ENCODE measurements around the gene ADGRB2. TPM values are rescaled to one million over a fixed set of nuclear protein-coding genes. Genes with fewer than 3 reads are reported as not detected.

ADGRB2 gene
- total RNA-seq, 4 donors from 2014 or later = 2.4 to 14.3 (median 9.8) TPM

DNA sequence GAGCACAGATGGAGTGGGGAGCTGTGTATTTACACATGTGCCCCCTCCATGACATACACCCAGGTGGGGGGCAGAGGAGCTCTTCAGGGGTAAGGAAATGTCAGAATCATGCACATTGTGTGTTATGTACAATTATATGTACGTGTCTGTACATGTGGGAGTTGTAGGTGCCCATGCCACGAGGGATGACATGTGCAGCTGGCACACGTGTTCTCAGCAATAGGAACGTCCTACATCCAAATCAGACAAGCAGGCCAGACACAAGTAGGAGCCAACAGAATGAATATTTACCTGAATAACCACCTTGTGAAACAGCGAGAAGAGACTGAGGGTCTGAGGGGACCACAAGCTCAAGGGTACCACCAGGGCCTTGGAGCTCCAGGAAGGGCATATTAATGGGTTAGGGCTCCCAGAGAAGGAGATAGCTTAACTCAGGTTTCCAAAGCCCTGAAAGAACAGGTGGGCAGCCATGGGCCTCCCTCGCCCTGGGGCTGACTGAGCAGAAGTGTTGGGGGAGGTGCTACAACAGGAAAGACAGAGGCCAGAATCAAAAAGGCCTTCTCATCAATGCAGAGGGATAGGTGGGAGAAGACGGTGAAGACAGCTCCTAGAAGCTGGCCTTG is 63.6 kb downstream of the ADGRB2 start:
- Histone ChIP-seq H3K4me3 (replicated peaks in 1 of 3) (no peak overlapping the region), H3K27me3 (no peaks in the 10 kb centered on the region), H3K36me3 (no peaks in the 10 kb centered on the region), H3K4me1 (peaks cover 18 to 58% of the 10 kb centered on the region in 2 donors), H3K9me3 (no peaks in the 10 kb centered on the region), H3K27ac (peak overlapping the region in 2 of 3 donors; percentile 34 to 64)
- no peak for DNase-seq
- no peak for TF ChIP-seq POLR2A (IDR thresholded peaks at IDR 0.05)
- TF ChIP-seq, protein P1, sequence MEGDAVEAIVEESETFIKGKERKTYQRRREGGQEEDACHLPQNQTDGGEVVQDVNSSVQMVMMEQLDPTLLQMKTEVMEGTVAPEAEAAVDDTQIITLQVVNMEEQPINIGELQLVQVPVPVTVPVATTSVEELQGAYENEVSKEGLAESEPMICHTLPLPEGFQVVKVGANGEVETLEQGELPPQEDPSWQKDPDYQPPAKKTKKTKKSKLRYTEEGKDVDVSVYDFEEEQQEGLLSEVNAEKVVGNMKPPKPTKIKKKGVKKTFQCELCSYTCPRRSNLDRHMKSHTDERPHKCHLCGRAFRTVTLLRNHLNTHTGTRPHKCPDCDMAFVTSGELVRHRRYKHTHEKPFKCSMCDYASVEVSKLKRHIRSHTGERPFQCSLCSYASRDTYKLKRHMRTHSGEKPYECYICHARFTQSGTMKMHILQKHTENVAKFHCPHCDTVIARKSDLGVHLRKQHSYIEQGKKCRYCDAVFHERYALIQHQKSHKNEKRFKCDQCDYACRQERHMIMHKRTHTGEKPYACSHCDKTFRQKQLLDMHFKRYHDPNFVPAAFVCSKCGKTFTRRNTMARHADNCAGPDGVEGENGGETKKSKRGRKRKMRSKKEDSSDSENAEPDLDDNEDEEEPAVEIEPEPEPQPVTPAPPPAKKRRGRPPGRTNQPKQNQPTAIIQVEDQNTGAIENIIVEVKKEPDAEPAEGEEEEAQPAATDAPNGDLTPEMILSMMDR (IDR thresholded peaks at IDR 0.05) = no peak
- 82 to 83% methylated on average over 7 of the region's 7 CpGs for WGBS, 2 donors
- intact Hi-C loops (cut with DNase I) = no loop called here

DNA sequence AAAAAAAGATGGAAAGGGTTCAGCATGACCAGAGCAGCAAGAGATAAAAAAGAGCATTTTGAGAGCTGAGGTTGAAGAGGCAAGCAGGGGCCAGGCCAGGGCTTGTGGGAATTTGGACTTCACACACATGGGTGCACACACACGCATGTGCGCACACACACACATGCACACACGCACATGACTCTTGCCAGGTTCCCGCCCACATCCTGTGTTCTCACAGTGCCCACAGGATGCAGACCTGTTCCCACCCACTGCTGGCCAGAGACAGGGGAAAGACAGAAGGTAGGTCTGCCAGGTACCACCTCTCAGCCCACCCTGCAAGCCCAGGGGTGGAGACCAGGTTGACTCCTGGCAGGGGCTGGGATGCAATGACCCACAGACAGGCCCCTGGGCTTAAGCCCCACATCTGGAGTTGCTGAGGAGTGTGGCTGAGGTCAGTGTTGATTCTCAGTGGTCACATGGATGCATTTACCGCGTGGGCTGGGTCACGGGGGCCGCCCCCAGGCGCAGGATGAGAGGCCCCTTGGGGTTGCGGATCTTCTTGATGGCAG is 64.7 kb downstream of the ADGRB2 start:
- TF ChIP-seq, protein P1 (IDR thresholded peaks at IDR 0.05) = no peak
- TF ChIP-seq POLR2A (IDR thresholded peaks at IDR 0.05) = no peak
- H3K36me3 ChIP-seq = no peaks in the 10 kb centered on the region
- no peaks in the 10 kb centered on the region for H3K9me3 ChIP-seq
- no peak for DNase-seq
- no peak overlapping the region for H3K27ac ChIP-seq
- no peak overlapping the region for H3K4me3 ChIP-seq (replicated peaks in 1 of 3)
- intact Hi-C loops (cut with DNase I) = no loop called here
- H3K27me3 ChIP-seq = no peaks in the 10 kb centered on the region
- H3K4me1 ChIP-seq = peaks cover 18 to 49% of the 10 kb centered on the region in 2 donors
- WGBS, 2 donors = 78 to 84% methylated on average over 7 to 10 of the region's 10 CpGs

DNA sequence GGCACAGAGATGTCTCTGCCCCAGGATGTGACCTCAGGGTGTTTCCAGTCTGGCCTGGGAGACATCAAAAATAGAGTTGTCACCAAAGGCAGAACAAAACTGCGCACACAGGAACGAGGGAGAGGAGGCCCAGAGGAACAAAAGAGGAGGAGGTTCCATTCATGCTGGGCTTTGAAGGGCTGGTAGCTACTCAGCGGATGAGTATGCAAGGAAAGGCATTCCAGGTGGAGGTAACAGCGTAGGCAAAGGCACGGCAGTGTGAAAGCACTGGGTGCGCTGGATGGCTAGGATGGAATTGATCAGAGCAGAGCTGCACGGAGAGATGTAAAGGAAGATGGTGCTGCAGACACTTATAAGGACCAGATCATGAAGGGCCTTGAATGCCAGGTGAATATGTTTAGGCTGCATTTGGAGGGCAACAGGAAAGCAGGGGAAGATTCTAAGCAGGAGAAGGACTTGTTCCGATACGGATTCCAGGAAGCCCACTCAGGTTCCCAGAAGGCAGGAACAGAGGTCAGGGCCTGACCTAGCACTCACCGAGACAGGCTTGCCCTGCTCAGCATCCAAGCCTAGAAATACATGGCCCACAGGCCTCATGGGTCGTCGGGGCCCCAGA is 66.7 kb downstream of the ADGRB2 start:
- intact Hi-C loops (cut with DNase I) = no loop called here

DNA sequence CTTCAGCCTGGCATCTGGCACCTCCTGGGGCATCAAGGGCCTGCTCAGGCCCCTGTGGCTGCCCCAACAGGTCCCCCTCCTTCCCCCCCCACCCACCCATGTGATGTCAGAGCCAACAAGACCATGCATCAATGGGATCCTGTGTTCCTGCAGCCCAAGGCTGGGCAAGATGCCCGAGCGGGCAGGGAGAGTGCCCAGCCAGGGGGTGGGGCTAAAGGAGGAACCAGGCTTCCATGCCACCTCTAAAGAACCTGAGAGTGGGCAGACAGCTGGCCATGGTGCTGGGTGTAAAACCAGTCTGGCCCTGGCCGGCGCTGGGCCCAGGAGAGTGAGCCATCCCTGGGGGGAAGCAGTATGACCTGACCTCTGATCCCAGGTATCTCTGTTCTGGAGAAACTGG is 67.9 kb downstream of the ADGRB2 start:
- 42 to 70% methylated on average over 2 to 4 of the region's 4 CpGs for WGBS, 2 donors
- intact Hi-C loops (cut with DNase I) = no loop called here
- H3K9me3 ChIP-seq = no peaks in the 10 kb centered on the region
- no peaks in the 10 kb centered on the region for H3K36me3 ChIP-seq
- TF ChIP-seq POLR2A (IDR thresholded peaks at IDR 0.05) = no peak
- TF ChIP-seq, protein P1 (IDR thresholded peaks at IDR 0.05) = no peak
- peak overlapping the region in 1 of 3 donors; percentile 24 for H3K27ac ChIP-seq
- DNase-seq = peak; percentile 94
- H3K4me1 ChIP-seq = peaks cover 6 to 28% of the 10 kb centered on the region in 2 donors
- no peaks in the 10 kb centered on the region for H3K27me3 ChIP-seq
- H3K4me3 ChIP-seq (replicated peaks in 1 of 3) = no peak overlapping the region

More for the DNA sequence above, 66.7 kb downstream of the ADGRB2 start:
- Histone ChIP-seq H3K4me1 (peaks cover 8 to 35% of the 10 kb centered on the region in 2 donors), H3K27me3 (no peaks in the 10 kb centered on the region), H3K4me3 (replicated peaks in 1 of 3) (no peak overlapping the region), H3K27ac (no peak overlapping the region), H3K36me3 (no peaks in the 10 kb centered on the region), H3K9me3 (no peaks in the 10 kb centered on the region)
- DNase-seq = no peak
- WGBS, 2 donors = 91 to 92% methylated on average over 12 of the region's 12 CpGs
- TF ChIP-seq POLR2A (IDR thresholded peaks at IDR 0.05) = no peak
- TF ChIP-seq, protein P1 (IDR thresholded peaks at IDR 0.05) = no peak

DNA sequence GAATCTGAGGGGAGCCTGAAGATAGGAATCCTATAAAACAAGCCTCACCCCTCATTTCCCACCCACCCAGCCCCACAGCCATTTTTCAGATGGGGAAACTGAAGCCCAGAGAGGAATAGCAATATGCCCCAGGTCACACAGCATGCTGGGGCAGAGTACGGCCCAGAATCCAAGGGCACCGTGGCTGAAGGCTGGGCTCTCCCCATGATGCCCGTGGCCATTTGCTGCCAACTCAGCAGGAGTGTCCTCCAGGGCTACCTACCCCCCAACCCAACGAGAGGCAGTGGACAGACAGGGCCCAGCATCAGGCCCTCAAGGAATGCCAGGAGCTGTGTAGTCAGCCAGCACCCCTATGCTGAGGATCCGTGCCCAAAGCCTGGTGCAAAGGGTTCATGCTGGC is 68.8 kb downstream of the ADGRB2 start:
- intact Hi-C loops (cut with DNase I) = no loop called here
- H3K36me3 ChIP-seq = no peaks in the 10 kb centered on the region
- no peak for TF ChIP-seq POLR2A (IDR thresholded peaks at IDR 0.05)
- TF ChIP-seq, protein P1 (IDR thresholded peaks at IDR 0.05) = no peak
- 87% methylated on average over 3 of the region's 5 CpGs; no CpG with 5 or more reads in 1 of the 2 donors for WGBS, 2 donors
- DNase-seq = no peak
- H3K4me3 ChIP-seq (replicated peaks in 1 of 3) = no peak overlapping the region
- no peaks in the 10 kb centered on the region for H3K9me3 ChIP-seq
- H3K27ac ChIP-seq = no peak overlapping the region
- no peaks in the 10 kb centered on the region for H3K27me3 ChIP-seq
- peaks cover 0 to 18% of the 10 kb centered on the region in 2 donors for H3K4me1 ChIP-seq
